Spleen (tissue), 7 donors: ENCODE measurements around the gene KCNJ18.
"Not testable (repeated sequence)": the region's sequence is repeated elsewhere in the genome, so short reads cannot be mapped to it uniquely, and the experiment has no call there.

ENCODE experiments used
- POLR2A ChIP-seq, 3 donors: fragments of 450-650 bp; IDR thresholded peaks; one replicate each; pipeline ENCODE4 v1.5.1; 2017; ENCODE audit warnings: antibody characterized with exemption in 3 of 3, mild to moderate bottlenecking in 1 of 3
- POLR2AphosphoS5 ChIP-seq, 3 donors: sonication (generic); formaldehyde crosslinking; IDR thresholded peaks; one replicate each; pipeline ENCODE4 v1.5.1; 2017; ENCODE audit warnings: antibody characterized with exemption in 3 of 3
- TF ChIP-seq, protein P1 (sequence below), 11 experiments: fragments of 200-600 bp in 7 of 11; fragments of 450-650 bp in 4 of 11; sonication (generic) in 4 of 11; IDR thresholded peaks in 8 of 11; conservative IDR thresholded peaks in 3 of 11; 1 replicate in 7 of 11; 2 replicates in 4 of 11; pipeline versions ENCODE4 v1.4.0 to v1.8.0; 2016 to 2021; ENCODE audit warnings: antibody characterized with exemption in 11 of 11, inconsistent platforms in 4 of 11, mild to moderate bottlenecking in 1 of 11
- donor health status: DM: no; HTN: no; CAD: no; lungs with moderate emphysema.
- donor health status: DM: no; HTN: no; CAD: no.
- donor health status: DM: no; HTN: no; CAD: no.

DNA sequence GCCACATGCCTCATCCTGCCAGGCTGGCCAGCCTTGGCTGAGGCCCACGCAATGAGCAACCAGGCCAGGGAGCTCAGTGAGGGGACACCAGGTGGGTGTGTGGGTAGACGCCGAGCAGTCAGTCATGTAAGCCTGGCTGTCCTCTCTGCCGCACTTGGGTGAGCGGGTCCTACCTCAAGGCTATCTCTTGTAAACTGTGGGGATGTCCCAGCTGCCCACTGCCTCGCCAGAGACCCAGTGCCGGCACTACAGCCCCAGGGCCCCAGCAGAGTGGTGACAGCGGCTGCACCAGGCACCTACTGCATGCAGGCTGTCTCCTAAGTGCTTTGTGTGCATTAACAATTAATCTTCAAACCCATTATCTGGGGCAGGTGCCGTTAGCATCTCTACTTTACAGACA, 52.3 kb downstream of the KCNJ18 start:
- not testable (repeated sequence) for TF ChIP-seq POLR2AphosphoS5, POLR2A (IDR thresholded peaks at IDR 0.05)
- TF ChIP-seq, protein P1, sequence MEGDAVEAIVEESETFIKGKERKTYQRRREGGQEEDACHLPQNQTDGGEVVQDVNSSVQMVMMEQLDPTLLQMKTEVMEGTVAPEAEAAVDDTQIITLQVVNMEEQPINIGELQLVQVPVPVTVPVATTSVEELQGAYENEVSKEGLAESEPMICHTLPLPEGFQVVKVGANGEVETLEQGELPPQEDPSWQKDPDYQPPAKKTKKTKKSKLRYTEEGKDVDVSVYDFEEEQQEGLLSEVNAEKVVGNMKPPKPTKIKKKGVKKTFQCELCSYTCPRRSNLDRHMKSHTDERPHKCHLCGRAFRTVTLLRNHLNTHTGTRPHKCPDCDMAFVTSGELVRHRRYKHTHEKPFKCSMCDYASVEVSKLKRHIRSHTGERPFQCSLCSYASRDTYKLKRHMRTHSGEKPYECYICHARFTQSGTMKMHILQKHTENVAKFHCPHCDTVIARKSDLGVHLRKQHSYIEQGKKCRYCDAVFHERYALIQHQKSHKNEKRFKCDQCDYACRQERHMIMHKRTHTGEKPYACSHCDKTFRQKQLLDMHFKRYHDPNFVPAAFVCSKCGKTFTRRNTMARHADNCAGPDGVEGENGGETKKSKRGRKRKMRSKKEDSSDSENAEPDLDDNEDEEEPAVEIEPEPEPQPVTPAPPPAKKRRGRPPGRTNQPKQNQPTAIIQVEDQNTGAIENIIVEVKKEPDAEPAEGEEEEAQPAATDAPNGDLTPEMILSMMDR (IDR thresholded peaks at IDR 0.05 in 8 of 11, conservative IDR thresholded peaks at IDR 0.05 in 3 of 11): not testable (repeated sequence)
